GM18502 (cell line): Measurements from ENCODE around the gene ACOX3.

ENCODE experiments used
- ATAC-seq: cut with Tn5 transposase; IDR thresholded peaks from one replicate; pipeline ENCODE4 v1.9.1; 2021; ENCODE audit warnings: mild to moderate bottlenecking; ENCODE audit not compliant: unreplicated experiment, poor library complexity

Gene ACOX3

DNA sequence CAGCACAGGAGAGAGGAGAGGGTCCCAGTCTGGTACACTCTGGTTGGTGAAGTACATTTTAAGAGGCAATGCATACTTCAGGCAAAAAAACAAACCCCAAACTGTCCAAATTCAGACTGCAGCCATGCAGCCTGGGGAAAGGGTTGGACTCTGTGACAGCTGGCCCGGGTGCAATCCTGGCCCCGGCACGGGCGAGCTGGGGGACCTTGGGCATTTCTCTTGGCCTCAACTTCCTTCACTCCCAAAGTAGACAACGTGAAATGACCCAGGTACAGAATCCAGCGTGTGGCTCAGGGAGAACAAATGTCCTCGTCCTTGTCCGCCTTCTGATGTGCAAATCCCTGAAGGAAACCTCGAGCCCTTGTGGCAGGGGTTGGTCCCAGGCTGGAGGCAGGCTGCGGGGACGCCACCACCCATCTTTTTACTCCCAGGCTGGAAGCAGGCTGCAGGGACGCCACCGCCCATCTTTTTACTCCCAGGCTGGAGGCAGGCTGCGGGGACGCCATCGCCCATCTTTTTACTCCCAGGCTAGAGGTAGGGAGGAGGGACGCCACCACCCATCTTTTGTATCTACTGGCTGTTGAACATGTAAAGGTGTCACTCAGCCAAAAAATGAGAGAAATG is 62.3 kb downstream of the ACOX3 start:
- ATAC-seq: no peak

DNA sequence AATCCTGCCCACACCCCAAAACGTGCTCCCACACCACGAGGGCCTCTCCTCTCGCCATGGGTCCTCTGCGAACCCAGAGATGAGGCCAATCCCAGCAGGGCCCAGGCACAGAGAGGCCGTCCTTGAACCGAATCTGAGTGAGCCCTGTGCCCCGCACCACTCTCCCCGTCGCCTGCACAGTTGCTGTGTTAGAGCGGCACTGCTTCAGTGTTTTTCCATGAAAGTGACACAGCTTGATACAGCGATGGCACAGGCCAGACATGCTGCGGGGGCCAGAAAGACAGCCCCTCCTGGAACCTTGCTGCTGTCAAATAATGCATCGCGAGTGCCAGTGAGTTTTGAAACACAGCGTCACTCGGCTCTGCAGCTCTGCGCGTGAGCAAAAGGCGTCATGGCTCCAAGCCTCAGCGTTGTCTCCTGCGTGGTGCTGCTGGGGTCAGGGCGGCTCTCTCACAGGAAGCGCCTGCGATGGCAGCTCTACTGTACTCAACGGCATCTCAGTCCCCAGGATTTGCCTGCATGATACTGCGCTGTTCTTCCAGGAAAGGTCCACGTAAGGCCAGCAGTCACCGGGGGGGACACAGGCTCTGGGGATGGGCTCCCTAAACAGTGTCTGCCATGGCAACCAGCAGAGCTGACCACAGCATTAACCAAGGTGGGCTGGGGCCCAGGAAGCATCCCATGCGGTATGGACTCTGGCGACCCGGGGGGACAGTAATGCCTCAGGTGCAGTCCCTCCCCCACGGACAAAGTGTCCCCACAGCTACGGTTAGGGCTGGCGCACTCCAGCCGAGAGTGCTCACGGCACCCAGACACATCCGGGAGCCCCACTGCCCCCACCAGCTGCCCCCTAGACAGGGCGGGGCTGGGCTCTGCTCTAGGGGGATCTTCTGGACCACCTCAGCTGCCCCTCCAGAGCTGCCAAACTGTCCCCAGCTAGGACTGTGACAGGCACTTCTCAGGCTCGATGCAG is 63.1 kb downstream of the ACOX3 start:
- no peak for ATAC-seq

DNA sequence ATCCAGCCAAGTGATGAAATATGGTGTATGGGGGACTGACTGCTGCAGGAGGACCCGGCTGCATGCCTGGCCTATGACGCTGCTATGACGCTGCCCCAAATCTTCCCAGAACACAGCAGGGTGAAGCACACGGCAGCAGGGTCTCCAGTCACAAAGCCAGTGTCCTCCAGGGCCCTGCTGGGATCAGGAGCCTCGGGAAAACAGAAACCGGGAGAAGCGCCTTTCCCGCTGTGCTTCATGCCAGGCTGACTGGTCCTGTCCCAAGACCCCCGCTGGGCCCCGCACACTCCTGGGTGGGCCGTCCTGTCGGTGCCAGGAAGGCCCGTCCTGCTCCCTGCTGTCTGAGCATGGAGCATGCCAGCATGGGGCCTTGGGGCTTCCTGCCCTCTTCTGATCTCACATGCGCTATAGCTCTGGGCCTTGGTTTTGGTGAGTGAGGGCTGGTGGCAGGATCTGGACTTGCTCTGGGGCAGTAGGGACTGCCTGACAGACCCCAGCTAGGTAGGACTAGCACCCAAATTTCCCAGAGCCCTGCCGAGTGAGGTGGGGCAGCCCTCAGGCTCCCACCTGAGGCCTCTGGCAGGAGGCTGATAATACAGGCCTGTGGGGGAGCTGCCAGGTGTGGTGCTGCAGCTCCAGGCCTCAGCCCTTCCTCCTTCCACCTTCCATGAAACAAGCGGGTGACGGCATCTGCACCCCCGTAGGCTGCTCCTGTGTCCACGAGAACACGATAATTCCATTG is 64.0 kb downstream of the ACOX3 start:
- ATAC-seq: no peak

DNA sequence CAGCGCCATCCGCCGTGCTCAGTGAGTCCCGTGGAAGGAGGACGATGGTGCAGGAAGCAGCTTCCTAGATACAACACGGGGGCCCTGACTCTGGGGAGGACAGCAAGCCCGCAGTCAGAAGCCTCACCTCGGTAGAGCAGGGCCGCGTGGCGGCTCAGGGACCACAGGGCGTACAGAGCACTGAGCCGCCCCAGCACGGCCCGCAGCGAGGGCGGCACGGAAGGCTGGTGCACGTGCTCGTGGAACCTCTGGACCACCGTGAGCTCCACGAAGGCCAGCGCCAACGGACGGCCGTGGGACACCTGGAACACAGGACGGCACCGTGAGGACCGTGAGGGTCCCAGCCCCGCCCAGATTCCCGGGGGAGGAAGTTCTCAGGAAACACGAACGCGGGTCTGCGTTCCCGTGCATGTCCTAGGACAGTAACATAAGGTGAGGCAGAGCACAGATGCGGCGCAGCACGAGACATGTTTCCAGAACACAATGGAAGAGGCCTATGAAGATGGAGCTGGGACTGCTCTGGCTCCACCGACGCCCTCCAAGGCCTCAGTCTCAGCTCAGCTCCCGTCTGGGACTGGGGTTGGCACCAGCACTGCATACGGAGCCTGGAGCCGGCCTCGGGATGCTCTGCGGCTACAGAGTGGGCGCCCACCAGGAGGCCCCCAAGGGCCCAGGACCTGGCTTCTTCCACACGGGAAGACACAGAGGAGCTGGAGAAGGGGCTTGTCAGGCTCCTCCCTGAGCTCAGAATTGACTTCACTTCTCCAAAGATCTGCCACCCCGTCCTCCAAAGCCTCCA is 65.5 kb downstream of the ACOX3 start:
- ATAC-seq: no peak

DNA sequence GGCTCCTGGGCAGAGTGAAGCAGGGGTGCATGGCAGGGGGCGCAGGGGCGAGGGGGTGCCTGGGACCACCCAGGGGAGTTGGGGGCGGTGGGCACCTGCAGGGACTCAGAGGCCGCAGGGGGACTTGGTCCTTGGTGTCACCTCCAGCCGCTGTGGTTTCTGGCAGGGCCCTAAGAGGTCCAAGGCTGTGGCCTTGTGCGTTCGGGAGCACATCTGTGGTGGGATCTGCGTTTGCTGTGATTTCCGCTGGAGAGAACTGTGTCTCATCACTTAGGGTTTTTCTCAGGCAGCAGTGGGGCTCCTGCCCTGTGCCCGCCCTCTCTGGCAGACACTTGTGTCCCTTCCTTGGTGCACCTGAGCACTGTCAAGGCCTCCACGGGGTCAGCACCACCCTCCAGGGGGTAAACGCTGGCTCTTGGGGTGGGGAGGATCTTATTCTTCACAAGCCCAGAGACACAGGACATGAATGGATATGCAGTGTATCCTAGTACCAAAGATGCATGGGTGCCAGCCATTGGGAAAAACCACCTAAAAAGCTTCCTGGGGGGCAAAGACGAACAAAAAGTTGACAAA is 66.5 kb downstream of the ACOX3 start:
- ATAC-seq: no peak

DNA sequence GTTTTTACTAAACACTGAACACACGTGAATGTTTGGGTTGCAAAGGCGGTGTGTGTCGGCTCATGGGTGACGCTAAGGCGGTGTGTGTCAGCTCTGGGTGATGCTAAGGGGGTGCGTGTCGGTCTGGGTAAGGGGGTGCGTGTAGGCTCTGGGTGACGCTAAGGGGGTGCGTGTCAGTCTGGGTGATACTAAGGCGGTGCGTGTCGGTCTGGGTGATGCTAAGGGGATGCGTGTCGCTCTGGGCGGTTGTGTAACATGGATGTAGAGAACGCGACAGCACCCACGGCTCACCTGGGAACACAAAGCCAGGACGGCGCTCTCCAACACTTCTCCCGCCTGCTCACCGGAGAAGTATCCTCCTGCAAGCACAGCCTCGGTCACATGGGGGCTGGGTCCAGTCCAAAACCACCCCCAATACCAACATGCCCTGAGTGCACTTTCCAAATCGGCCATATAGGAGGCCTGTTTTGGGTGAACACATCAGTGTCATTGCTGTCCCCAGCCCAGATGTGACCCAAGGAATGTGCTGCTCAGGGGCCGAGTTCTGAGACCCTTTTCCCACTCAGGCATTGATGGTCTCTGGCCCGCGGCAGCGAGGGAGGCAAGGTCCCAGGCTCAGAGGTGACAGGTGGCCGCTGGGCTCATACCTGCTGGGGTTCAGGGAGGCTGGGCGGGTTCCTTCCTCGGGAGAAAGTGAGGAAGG is 67.1 kb downstream of the ACOX3 start:
- no peak for ATAC-seq

DNA sequence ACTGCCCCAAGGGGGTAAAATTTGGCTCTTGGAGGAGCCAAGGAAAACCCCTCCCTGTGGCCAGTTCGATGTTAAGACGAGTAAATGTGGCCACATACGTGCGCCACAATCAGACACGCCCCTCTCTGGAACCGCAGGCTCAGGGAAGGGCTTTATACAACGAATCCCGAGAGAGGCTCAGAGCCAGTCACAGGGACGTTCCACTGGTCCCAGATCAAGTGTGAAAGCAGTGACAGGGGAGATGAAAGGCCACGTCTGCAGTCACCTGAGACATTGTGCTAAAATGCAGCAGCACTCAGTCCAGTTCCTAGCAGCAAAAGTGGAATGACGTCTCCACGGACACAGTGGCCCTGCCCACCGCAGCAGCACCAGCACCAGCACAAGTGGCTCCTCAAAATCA is 68.0 kb downstream of the ACOX3 start:
- ATAC-seq: no peak

DNA sequence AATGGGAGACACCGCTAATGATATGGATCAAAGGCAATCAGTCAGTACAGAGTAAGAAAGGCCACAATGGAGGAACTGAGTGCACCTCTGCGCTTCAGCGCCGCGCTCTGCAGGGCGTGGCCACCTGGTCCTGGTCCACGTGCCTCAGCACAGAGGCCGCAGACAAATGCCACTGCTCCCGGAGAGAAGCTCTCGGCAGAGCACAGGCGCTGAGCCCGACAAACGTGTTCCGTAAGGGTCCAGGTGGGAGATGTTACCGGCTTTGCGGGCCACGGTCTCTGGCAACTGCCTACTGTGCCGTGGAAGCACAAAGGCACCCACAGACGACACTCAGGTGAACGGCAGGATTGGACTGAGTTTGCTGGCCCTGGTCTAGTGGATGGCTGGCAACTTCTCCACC is 68.9 kb downstream of the ACOX3 start:
- ATAC-seq: no peak

DNA sequence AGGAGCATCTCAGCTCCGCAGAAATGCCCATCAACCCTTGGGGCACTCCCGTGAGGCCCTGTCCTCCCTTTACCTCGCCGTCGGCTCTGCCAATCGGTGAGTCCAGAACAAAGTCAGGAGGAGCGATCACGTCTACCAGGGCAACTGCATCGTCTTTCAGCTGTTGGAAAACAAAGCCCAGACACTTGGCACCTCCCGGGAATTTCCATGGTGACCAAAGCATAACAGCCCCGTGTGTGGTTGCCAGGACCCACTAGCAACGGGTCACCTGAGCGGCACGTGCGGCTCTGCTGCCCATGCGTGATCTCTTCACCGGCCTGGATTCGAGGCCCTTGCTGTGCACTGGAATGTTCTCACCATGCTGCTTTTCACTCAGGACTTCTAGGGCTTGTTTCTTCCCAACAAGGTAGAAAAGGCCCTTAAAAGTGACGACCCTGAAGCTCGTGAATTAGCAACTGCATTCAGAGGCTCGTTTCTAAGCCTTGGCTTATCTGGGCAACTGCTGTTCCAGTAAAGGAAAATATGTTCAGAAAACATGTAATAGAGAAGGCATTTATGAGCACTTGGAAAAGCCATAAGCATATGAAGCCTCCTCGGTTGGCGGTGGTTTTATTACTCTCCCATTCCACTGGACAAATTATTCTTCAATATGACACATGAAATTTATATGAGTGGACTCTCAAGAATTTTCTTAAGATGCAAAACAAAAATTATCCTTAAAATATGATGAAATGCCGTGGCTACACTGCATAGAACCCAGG is 69.5 kb downstream of the ACOX3 start:
- ATAC-seq: no peak

DNA sequence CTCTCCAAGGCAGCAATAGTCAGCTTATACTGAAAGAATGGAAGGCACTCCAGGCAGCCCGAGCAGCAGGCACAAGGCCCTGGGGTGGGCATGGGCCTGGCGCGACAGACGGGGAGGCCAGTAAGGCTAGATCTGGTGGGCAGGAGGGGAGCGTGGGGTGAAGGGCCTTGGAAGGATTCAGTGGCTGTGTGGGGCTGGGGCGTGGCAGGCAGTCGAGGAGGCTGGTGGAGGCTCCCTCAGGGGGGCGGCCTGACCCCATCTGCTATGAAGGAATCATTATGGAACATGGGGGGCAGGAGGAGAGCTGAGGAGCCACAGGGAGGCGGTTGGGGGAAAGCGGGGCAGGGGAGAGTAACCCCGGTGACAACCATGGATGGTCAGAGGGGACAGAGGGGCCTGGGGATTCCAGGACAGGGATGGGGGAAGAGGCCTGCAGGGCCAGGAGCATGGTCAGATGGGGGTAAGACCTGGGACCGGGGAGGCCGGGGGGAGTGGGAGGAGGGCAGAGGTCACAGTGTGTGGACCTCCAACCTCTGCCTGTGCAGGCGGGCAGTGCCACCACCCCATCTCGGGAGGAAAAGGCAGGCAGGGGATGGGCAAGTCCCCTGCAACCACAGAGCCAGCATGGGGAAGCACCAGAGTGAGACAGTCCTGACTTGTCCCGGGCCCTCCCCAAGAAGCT is 70.3 kb downstream of the ACOX3 start:
- no peak for ATAC-seq

DNA sequence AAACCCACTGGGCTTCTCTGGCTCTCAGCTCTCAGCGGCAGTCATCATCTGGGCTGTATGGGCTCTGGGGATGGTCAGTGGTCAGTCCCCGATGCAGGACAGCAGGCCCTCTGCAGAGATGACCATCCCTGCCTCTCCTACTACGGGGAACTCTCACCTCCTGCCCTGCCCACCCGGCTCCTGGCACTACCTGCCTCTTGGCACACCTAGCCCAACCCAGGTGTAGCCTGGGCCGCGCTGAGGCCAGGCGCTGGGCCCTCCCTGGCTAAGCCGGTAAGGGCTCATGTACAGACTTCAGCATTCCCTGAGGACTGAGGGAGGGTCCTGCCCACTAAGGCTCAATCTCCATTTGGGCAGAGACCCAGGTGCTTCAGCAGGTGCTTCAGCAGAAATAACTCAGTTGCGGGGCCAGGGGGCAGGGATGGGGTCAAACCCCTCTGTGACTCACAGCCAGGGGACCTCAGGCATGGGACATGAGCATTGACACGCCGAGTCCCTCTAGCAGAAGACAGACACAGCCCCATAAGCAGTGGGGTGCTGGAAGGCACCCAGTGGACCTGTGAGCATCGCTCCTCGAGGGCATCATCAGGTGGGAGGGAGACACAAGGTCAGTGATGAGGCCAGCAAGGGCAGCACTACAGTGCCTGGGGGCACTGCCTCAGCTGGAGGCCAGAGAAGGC is 71.0 kb downstream of the ACOX3 start:
- no peak for ATAC-seq

DNA sequence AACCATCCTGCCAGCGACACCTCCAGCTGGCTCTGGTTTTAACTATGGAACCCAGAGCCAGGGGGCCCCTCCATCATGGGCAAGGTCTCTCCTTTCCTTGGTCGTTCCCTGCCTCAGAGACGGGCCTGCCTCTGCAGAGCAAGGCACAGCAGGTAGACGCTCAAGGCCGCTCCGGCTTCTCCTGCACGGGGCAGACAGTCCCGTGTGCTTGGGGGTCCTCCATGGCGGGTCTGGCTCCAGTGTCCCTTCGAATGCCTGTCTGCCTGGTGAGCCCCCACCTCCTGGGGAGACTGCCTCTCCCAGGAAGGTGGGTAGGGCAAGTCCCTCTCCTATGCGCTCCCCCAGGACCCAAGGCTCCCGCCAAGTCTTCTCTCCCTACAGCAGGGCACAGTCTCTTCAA is 71.5 kb downstream of the ACOX3 start:
- ATAC-seq: no peak

DNA sequence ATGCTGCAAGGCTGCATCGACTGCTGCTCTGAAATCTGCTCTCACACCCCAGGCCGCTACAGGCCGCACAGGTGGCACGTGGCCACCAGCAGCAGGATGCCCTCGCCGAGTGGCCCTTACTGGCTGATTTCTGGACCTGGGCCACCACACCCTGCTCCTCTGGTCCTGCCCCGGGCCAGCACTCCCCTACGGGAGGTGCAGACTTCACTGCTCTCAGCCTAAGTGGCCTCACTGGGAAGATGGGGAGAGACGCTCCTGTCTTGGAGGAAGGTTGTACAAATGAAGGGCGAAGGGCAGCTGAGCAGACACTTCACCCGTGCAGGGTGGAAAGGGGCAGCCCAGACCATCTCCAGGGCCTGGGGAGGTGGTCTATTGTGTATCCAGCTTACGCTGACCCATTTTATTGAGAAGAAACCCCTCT is 72.5 kb downstream of the ACOX3 start:
- ATAC-seq: no peak

DNA sequence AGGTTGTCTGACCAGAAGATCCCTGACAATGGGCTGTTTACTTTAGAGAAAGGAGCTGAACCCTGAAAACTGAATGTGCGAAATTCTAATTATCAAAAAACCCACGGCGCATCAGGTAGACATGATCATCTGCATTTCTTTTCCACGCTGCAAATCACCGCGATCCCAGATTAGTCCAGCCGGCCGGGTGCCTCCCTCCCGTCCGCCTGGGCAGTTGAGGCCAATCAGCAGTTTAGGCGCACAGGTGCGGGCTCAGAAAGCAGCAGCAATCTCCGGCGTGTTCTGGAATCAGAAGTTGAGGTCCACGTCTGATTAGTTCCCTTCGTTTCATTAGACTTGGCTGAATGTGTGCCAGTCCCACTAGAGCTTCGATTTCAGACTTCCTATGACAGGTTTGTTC is 73.9 kb downstream of the ACOX3 start:
- ATAC-seq: no peak

DNA sequence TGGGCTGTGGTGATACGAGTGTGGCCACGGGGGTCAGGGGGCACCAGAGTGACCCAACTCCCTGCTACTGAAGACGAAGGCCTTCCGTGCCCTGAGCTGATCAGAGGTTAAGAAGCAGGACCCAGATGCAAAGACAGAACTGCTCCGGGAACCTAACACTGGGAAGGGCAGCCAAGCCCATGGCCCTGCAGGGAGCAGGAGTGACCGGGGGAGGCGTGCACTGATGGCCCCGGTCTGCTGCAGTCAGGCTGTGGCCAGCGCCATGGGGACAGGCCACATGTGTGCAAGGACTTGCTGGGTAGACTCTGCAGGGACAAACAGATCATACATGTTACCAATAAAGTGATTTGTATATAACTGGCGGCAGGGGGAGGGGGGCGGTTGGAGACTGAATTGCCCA is 74.6 kb downstream of the ACOX3 start:
- no peak for ATAC-seq

DNA sequence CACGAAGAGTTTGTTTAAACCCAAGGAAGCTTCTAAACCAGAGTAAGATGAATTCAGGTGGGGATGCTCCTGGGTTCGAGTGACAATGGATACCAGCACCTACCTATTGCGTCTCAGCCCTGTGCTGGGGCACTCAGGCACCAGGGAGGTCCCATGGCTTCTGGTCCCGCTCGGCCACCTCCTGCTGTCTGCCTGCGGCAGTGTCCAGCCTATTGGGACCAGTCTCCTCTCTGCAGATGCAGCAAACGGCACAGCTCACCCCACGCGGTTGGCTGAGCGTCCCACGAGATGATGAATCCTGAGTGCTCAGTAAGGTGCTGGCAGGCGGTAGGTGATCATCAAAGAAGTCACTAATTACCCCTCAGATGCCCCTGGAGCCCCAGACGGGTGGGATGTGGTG is 75.2 kb downstream of the ACOX3 start:
- ATAC-seq: no peak

DNA sequence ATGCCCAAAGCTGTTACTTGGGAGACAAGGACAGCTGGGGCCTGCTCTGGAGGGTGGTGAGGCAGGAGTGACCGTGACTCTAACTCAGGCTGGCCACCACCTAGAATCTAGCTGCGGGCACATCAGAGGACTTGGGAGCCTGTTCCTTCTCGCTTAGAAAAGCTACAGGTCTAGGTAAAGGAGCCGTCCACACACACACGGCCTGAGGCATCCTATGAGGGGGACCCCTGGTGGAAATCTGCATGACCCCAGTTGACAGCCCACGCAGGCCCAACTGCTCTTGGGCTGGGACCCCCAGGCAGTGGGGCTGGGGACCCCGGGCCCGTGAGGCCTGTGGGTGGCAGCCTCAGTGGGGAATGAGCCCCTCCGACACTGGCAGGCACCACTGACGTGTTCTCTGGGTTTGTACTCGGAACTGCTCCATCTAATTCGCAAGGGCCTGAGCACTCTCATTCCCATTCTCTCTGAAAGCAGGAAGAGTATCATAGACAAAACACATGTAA is 75.6 kb downstream of the ACOX3 start:
- ATAC-seq: no peak
